Spinal cord (tissue), 10 donors: ENCODE data around the gene NTM. TPM values are rescaled to one million over a fixed set of nuclear protein-coding genes. Genes with fewer than 3 reads are reported as not detected.
"Not testable (repeated sequence)": the region's sequence is repeated elsewhere in the genome, so short reads cannot be mapped to it uniquely, and the experiment has no call there.

Experiments used
- DNase-seq, 6 donors: peaks; one replicate each; pipeline versions ENCODE4 v3.0.0 to v3.0.0-alpha.2; 2013 to 2015; ENCODE audit warnings: low spot score in 6 of 6, low read depth in 4 of 6
- H3K27ac ChIP-seq: one replicate; pipeline ENCODE4 v1.5.1; 2013; ENCODE audit warnings: low read depth, low read length, control low read depth
- H3K27me3 ChIP-seq: one replicate; pipeline ENCODE4 v1.6.1; 2013; ENCODE audit warnings: low read length; ENCODE audit not compliant: control insufficient read depth, insufficient read depth
- H3K36me3 ChIP-seq: one replicate; pipeline ENCODE4 v1.6.1; 2013; ENCODE audit warnings: low read length; ENCODE audit not compliant: control insufficient read depth, insufficient read depth
- H3K4me1 ChIP-seq: one replicate; pipeline ENCODE4 v1.6.1; 2013; ENCODE audit warnings: low read length; ENCODE audit not compliant: control insufficient read depth, insufficient read depth
- H3K4me3 ChIP-seq: one replicate; pipeline ENCODE4 v1.5.1; 2013; ENCODE audit warnings: low read depth, low read length, control low read depth
- H3K9me3 ChIP-seq: one replicate; pipeline ENCODE4 v1.6.1; 2013; ENCODE audit warnings: low read length; ENCODE audit not compliant: control insufficient read depth, insufficient read depth
- WGBS: methylation state at CpG from one replicate; pipeline ENCODE4 v1.1.5; 2013; ENCODE audit warnings: missing lambda C conversion rate; ENCODE audit not compliant: insufficient coverage; 5-methylcytosine and 5-hydroxymethylcytosine counted together
- polyA plus RNA-seq, 2 donors: library from polyadenylated mRNA; unstranded; fragments of 120-200 nt; gene quantifications; one replicate each; pipeline ENCODE4 v1.2.1, GENCODE V29; 2013; ENCODE audit not compliant: insufficient read length in 2 of 2
- total RNA-seq, 2 donors: library from RNA; depleted of rRNA in 1 of 2; stranded (reverse); fragments of 120-200 nt in 1 of 2; fragments of >200 nt in 1 of 2; gene quantifications; one replicate each; pipeline versions ENCODE4 v1.2.3 to v1.2.4, GENCODE V29; 2013 to 2014
- donor health status: healthy.

NTM gene
- total and polyA plus RNA-seq, 4 donors, result 69.3 to 181 (median 155) TPM

DNA sequence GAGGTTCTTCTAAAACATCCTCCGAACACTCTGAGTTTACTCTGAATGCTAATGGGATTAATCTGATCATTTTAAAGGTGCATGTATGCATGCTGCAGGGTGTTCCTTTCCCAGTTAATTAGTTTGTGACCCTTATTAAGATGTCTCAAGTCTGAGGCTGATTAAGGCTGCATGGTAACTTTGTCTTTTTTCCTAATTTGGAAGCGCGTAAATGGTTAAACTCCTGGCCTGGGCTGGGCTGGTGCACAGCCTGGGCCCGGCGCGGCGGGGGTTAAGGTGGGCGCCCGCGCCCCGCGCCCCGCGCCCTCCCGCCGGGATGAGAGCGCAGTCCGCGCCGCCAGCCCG lies 539.7 kb downstream of the NTM start:
- no peaks in the 10 kb centered on the region for H3K36me3 ChIP-seq
- DNase-seq, result peak in 1 of 6 donors; percentile 65
- H3K4me3 ChIP-seq, result no peak overlapping the region
- no peaks in the 10 kb centered on the region for H3K27me3 ChIP-seq
- under 1% methylated on average over 20 of the region's 21 CpGs for WGBS
- H3K9me3 ChIP-seq, result no peaks in the 10 kb centered on the region
- no peak overlapping the region for H3K27ac ChIP-seq
- peaks cover 31% of the 10 kb centered on the region for H3K4me1 ChIP-seq

DNA sequence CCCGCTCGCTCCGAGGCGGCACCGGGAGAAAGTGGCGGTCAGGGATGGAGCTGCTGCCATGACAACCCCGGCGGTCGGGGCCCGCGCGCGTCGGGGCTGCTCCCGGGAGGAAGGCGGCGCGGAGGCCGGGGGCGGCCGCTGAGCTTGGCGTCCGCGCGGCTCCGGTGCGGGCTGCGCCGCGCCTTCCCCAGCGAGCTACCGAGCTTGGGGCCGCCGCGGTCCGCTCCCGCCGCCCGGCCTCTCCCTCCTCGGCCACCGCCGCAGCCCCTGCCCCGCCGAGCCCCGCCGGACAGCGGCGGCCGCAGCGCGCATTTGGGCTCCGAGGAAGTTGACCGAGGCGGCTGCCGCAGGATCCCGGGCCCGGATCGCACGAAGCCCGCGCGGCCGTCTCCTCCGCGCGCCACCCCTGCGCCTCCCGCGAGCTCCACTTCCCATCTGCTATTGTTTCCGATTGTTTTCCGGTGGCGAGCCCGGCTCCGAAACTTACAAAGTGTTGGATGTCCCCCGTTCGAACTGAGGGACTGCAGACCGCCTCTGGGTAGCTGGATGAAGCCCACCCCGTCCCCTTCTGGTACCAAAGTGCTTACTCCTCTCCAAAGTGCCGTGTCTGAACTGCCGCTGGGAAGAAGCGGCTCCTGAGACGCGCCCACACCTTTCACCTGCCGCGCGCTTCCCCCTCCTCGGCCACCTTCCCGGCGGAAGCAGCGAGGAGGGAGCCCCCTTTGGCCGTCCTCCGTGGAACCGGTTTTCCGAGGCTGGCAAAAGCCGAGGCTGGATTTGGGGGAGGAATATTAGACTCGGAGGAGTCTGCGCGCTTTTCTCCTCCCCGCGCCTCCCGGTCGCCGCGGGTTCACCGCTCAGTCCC lies 540.3 kb downstream of the NTM start:
- WGBS, result 0% methylated on average over 96 of the region's 105 CpGs
- no peaks in the 10 kb centered on the region for H3K36me3 ChIP-seq
- peak overlapping the region; percentile 69 for H3K4me3 ChIP-seq
- no peaks in the 10 kb centered on the region for H3K27me3 ChIP-seq
- peak overlapping the region; percentile 55 for H3K27ac ChIP-seq
- no peaks in the 10 kb centered on the region for H3K9me3 ChIP-seq
- peak in 2 of 6 donors; percentile 68 to 77 for DNase-seq
- H3K4me1 ChIP-seq, result peaks cover 31% of the 10 kb centered on the region

DNA sequence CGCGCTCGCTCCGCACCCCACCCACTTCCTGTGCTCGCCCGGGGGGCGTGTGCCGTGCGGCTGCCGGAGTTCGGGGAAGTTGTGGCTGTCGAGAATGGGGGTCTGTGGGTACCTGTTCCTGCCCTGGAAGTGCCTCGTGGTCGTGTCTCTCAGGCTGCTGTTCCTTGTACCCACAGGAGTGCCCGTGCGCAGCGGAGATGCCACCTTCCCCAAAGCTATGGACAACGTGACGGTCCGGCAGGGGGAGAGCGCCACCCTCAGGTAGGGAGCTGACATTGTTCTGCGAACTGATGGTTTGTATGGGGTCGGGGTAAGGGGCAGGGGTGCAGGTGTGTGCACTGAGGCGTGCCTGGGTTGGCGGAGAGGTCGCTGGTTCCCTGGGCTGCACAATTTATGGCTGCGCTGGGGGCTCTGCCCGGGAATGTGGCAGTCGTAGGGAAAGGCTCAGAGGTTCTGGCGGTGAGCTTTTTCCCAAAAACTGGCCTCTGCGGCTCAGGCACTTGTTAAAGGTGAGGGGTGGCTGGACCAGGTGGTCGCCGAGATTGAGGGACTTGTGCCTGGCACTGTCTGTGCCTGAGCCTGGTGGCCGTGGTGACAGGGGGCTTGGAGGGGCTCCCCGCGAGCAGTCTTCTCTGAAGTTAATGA lies 541.1 kb downstream of the NTM start:
- Histone ChIP-seq H3K4me3 (peak overlapping the region; percentile 69), H3K27ac (peak overlapping the region; percentile 55), H3K4me1 (peaks cover 29% of the 10 kb centered on the region)
- H3K36me3 ChIP-seq, H3K27me3 ChIP-seq, H3K9me3 ChIP-seq: not testable (repeated sequence)
- peak in 1 of 6 donors; percentile 61 for DNase-seq
- WGBS, result 13% methylated on average over 20 of the region's 36 CpGs

DNA sequence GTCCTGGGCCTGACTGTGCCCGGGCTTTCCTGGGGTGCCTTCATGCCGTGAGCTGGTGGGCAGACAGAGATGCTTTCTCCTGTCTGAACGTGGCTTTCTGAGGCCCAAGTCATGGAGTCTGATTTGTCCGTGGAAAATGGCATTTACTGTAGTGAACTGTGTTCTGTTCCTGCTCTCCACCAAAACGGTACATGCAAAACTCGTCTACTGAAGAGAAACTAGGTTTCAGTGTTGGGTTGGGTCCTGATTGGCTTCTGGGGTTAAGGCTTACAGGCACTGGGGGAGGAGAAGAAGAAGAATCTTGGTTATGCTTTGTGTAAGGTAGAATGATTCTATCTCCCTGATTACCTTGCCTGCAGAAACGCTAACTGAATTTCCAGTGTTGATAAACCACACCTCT lies 541.7 kb downstream of the NTM start:
- Histone ChIP-seq H3K27ac (no peak overlapping the region), H3K4me1 (peaks cover 27% of the 10 kb centered on the region), H3K36me3 (no peaks in the 10 kb centered on the region), H3K27me3 (no peaks in the 10 kb centered on the region), H3K4me3 (peak overlapping the region; percentile 69), H3K9me3 (no peaks in the 10 kb centered on the region)
- WGBS, result 25% methylated on average over 6 of the region's 7 CpGs
- DNase-seq, result peak in 1 of 6 donors; percentile 68

DNA sequence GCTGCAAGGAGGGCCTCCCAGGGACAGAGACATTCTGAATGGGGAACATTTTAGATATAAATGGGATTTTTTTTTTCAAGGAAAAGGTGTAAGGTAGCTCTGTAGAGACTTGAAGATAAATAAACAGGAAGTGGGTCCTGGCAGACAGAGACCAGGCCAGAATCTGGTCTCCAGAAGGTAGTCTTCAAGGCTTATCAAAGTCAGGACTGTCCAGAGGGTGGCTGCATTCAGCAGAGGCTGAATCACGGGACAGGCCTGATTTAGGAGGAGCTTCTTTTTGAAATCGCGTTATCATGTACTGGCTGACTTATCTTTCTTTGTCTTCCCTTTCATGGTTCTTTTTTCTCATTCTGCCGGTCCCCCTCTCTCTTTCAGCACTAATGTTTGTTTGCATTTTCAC lies 542.9 kb downstream of the NTM start:
- H3K36me3 ChIP-seq, result no peaks in the 10 kb centered on the region
- no peaks in the 10 kb centered on the region for H3K9me3 ChIP-seq
- H3K4me1 ChIP-seq, result peaks cover 23% of the 10 kb centered on the region
- H3K27ac ChIP-seq, result no peak overlapping the region
- no CpG with 5 or more reads among the region's 4 CpGs for WGBS
- DNase-seq, result no peak
- no peak overlapping the region for H3K4me3 ChIP-seq
- H3K27me3 ChIP-seq, result no peaks in the 10 kb centered on the region

DNA sequence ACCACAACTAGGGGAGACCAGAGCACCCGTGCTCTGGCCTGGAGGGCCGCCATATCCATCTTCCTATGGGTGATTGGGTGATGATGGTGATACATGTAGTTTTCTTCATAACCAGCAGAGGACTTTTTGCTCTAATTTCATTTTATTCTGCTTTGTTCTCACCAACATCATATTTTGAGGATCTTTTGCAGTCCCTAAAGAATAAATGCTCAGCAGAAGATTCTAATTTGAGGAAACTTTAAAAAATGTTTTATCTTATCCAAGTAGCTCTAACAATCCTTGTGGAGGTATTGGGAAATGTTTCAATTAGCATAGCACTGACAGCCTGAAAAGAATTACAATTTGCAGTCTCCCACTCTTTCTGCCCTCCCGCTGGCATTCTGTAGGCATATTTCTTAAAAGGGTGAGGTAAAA lies 544.0 kb downstream of the NTM start:
- no peak overlapping the region for H3K4me3 ChIP-seq
- WGBS, result no CpG with 5 or more reads among the region's 3 CpGs
- H3K27ac ChIP-seq, result no peak overlapping the region
- H3K36me3 ChIP-seq, result no peaks in the 10 kb centered on the region
- H3K4me1 ChIP-seq, result peaks cover 21% of the 10 kb centered on the region
- H3K27me3 ChIP-seq, result no peaks in the 10 kb centered on the region
- peak in 2 of 6 donors; percentile 32 to 67 for DNase-seq
- no peaks in the 10 kb centered on the region for H3K9me3 ChIP-seq

DNA sequence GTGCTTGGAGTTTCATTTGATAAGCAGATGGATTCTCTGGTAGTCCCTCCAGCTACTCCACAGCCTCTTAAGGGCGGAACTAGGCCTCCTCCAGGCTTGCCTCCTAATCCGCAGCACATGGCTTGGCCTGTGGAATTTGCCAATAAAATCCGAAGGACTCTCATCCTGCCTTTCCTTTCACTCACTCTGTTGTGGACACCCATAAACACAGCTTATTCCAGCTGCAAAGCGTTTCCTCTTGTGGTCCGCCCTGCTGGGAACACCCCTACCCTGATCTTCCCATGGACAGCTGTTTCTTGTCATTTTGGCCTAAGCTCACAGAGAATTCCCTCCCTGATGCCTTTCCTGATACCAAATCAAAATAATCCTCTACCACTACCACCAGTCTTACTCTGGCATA lies 546.2 kb downstream of the NTM start:
- Histone ChIP-seq H3K27ac (no peak overlapping the region), H3K9me3 (no peaks in the 10 kb centered on the region), H3K36me3 (no peaks in the 10 kb centered on the region), H3K27me3 (no peaks in the 10 kb centered on the region), H3K4me1 (peaks cover 5% of the 10 kb centered on the region), H3K4me3 (no peak overlapping the region)
- 86% methylated on average over 5 of the region's 5 CpGs for WGBS
- no peak for DNase-seq

DNA sequence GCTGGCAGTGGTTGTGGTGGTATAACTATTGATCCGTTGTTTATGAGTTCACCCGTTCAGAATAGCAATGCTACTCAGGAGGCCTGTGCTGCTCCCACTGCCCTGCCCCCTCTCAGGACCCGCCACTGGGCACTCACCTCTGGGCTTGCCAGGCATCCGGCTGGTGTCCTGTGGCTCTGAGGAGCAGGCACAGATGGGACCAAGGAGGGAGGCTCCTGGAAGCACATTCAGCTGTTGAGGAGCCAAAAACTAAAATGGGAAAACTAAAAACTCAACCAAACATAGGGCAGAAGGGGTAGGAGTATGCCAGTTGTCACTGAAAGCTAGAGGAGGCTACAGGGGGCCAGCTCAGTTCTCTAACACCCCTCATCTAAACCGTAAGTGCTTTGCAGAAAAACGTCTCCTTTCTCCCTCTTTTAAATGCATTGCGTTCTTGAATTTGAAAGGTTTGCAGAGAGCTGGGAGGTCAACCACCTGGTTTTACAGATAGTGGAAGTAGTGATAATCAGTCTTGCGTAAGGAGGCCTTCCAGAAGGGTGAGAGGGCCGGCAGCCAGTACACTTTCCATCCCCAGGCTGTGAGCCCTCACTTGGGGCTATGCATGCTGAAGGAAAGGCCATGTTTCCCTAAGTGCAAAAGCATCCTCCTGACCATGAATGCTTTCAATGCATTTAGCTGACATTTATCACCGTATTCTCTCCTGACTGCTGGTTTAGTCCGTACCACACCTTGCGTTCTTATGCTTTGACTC lies 547.4 kb downstream of the NTM start:
- no peaks in the 10 kb centered on the region for H3K27me3 ChIP-seq
- H3K4me3 ChIP-seq, result no peak overlapping the region
- H3K9me3 ChIP-seq, result no peaks in the 10 kb centered on the region
- 66% methylated on average over 9 of the region's 12 CpGs for WGBS
- H3K4me1 ChIP-seq, result no peaks in the 10 kb centered on the region
- H3K27ac ChIP-seq, result no peak overlapping the region
- no peak for DNase-seq
- no peaks in the 10 kb centered on the region for H3K36me3 ChIP-seq

DNA sequence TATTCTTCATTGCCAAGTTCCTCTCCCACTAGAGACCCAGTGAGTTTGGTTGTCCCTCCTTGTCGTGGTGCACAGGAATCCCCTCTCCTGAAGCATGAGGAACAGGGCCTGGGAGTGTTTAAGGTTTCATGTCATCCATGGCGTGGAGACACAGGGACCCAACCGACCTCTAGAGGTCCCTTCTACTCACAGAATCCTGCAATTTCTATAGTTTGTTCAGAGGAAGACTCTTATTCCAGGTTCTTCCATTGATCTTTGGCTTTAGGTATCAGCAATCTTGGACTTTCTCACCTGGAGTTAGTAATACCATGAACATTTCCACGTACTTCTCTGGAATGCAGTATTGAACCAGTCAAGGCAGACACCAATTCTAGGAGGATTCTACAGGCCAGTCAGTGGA lies 548.2 kb downstream of the NTM start:
- WGBS, result 92% methylated on average over 3 of the region's 4 CpGs
- no peak for DNase-seq
- no peaks in the 10 kb centered on the region for H3K27me3 ChIP-seq
- peaks cover 2% of the 10 kb centered on the region for H3K4me1 ChIP-seq
- H3K27ac ChIP-seq, result no peak overlapping the region
- no peak overlapping the region for H3K4me3 ChIP-seq
- H3K9me3 ChIP-seq, result no peaks in the 10 kb centered on the region
- no peaks in the 10 kb centered on the region for H3K36me3 ChIP-seq
